K562 (cell line): ENCODE results near the gene SLC27A4. TPM values are rescaled to one million over a fixed set of nuclear protein-coding genes. Genes with fewer than 3 reads are reported as not detected.

Source experiments
- ATAC-seq: fragments of 200-7000 bp; cut with Tn5 transposase; 3 replicates; pipeline ENCODE4 v1.9.1; 2020; ENCODE audit warnings: moderate library complexity
- Bru-seq: library from RNA; stranded (reverse); fragments of 400-500 nt; gene quantifications from one replicate; lab custom pipeline; 2021; lab: Mats Ljungman, UMichigan
- BruChase-seq, 2 experiments: library from RNA; stranded (reverse); fragments of 400-500 nt; gene quantifications; one replicate each; lab custom pipeline; 2021; lab: Mats Ljungman, UMichigan
- BruUV-seq: library from RNA; stranded (reverse); fragments of 400-500 nt; replicated peaks from 2 replicates; lab custom pipeline; 2021; lab: Mats Ljungman, UMichigan
- CTCF ChIA-PET: fragments of 300-600 bp; formaldehyde crosslinking; extraction: SDS; loops from one replicate; lab custom pipeline; 2021; ENCODE audit warnings: low intra/inter-chr PET ratio; lab: Yijun Ruan, JAX
- POLR2A ChIA-PET: fragments of 300-600, 350-650 bp; sonication (Branson Sonifier 250); formaldehyde crosslinking; extraction: SDS; loops from one replicate; lab custom pipeline; 2021; ENCODE audit warnings: antibody characterized with exemption, inconsistent platforms; lab: Yijun Ruan, JAX
- DNase-seq, 4 experiments: peaks; one replicate each; pipeline versions ENCODE4 v3.0.0 to v3.0.0-alpha.2; 2011 to 2018; ENCODE audit warnings: low spot score in 3 of 4, mixed read lengths in 3 of 4; ENCODE audit errors: extremely low read depth in 1 of 4
- FAIRE-seq: peaks from 2 replicates; lab custom pipeline; 2011; peaks lifted over from hg19 to GRCh38; lab: Jason Lieb, UNC
- H2AFZ ChIP-seq: 2 replicates; pipeline ENCODE4 v1.6.0; 2011; ENCODE audit warnings: low read depth, low read length, control low read depth, inconsistent platforms
- H3K27ac ChIP-seq: fragments of 200-600 bp; 3 replicates; pipeline ENCODE4 v1.8.0; 2011; ENCODE audit warnings: low read depth, mild to moderate bottlenecking, control low read depth, inconsistent platforms, low read length, moderate library complexity, mixed read lengths; ENCODE audit errors: extremely low read depth
- H3K27me3 ChIP-seq, 2 experiments: fragments of 300-600 bp in 1 of 2; 2 replicates in 1 of 2; 3 replicates in 1 of 2; pipeline versions ENCODE4 v1.6.0 to v1.8.0; 2011; ENCODE audit warnings: inconsistent platforms in 2 of 2, low read length in 2 of 2, mild to moderate bottlenecking in 1 of 2, mixed read lengths in 1 of 2, moderate library complexity in 1 of 2; ENCODE audit not compliant: control insufficient read depth in 2 of 2, insufficient read depth in 2 of 2
- H3K36me3 ChIP-seq: fragments of 300-600 bp; 3 replicates; pipeline ENCODE4 v1.8.0; 2011; ENCODE audit warnings: mild to moderate bottlenecking, low read length, inconsistent platforms; ENCODE audit not compliant: control insufficient read depth, insufficient read depth
- H3K4me1 ChIP-seq, 2 experiments: fragments of 200-600 bp in 1 of 2; replicated peaks in 1 of 2; 2 replicates in 1 of 2; 3 replicates in 1 of 2; pipeline versions ENCODE4 v1.5.1 to v1.8.0; 2011; ENCODE audit warnings: inconsistent platforms in 2 of 2, low read length in 2 of 2, mild to moderate bottlenecking in 1 of 2, mixed read lengths in 1 of 2, moderate library complexity in 1 of 2; ENCODE audit not compliant: control insufficient read depth in 2 of 2, insufficient read depth in 2 of 2
- H3K4me2 ChIP-seq: 2 replicates; pipeline ENCODE4 v1.6.1; 2011; ENCODE audit warnings: low read length, control low read depth, inconsistent platforms, mixed read lengths; ENCODE audit not compliant: insufficient read depth
- H3K4me3 ChIP-seq: fragments of 200-600 bp; sonication (generic), shearing (Covaris generic); 2 replicates; pipeline ENCODE4 v1.5.1; 2016; ENCODE audit warnings: control low read depth, inconsistent platforms
- H3K79me2 ChIP-seq: fragments of 200-600 bp; 3 replicates; pipeline ENCODE4 v1.8.0; 2011; ENCODE audit warnings: low read length, inconsistent platforms; ENCODE audit not compliant: control insufficient read depth, insufficient read depth
- H3K9ac ChIP-seq, 2 experiments: 2 replicates each; pipeline versions ENCODE4 v1.6.0 to v1.6.1; 2011; ENCODE audit warnings: low read depth in 2 of 2, low read length in 2 of 2, control low read depth in 1 of 2, inconsistent platforms in 1 of 2, mild to moderate bottlenecking in 1 of 2, mixed read lengths in 1 of 2; ENCODE audit not compliant: insufficient read depth in 1 of 2
- H3K9me1 ChIP-seq: one replicate; pipeline ENCODE4 v1.6.0; 2011; ENCODE audit warnings: inconsistent platforms, mild to moderate bottlenecking, low read length, moderate library complexity; ENCODE audit not compliant: control insufficient read depth, insufficient read depth
- H3K9me3 ChIP-seq: replicated peaks from 2 replicates; pipeline ENCODE4 v1.5.1; 2011; ENCODE audit warnings: low read depth, low read length, inconsistent platforms; ENCODE audit not compliant: control insufficient read depth, insufficient read depth
- H4K20me1 ChIP-seq: replicated peaks from 2 replicates; pipeline ENCODE4 v1.6.1; 2011; ENCODE audit warnings: low read length, inconsistent platforms, mixed read lengths; ENCODE audit not compliant: control insufficient read depth, insufficient read depth
- AFF4 ChIP-seq: sonication (generic); formaldehyde crosslinking; IDR thresholded peaks from 2 replicates; pipeline ENCODE4 v1.8.0; 2023; ENCODE audit warnings: mild to moderate bottlenecking, missing genetic modification reagents
- BCLAF1 ChIP-seq, 2 experiments: fragments of 450-650 bp in 1 of 2; IDR thresholded peaks; 2 replicates each; pipeline ENCODE4 v1.6.1; 2011 to 2017; ENCODE audit warnings: low read depth in 2 of 2, antibody characterized with exemption in 1 of 2, borderline replicate concordance in 1 of 2, low read length in 1 of 2, mild to moderate bottlenecking in 1 of 2, mixed read lengths in 1 of 2; ENCODE audit not compliant: control insufficient read depth in 1 of 2
- NFATC3 ChIP-seq: fragments of 450-650 bp; IDR thresholded peaks from 2 replicates; pipeline ENCODE4 v1.6.1; 2017; ENCODE audit warnings: mild to moderate bottlenecking
- NR2C1 ChIP-seq, 2 experiments: fragments of 450-650 bp; IDR thresholded peaks; 2 replicates each; pipeline ENCODE4 v1.6.1; 2017; ENCODE audit warnings: mild to moderate bottlenecking in 2 of 2, antibody characterized with exemption in 1 of 2, inconsistent platforms in 1 of 2, missing compliant biosample characterization in 1 of 2, missing genetic modification characterization in 1 of 2
- POLR2B ChIP-seq: fragments of 450-650 bp; IDR thresholded peaks from 2 replicates; pipeline ENCODE4 v1.6.1; 2018; ENCODE audit warnings: low read depth; ENCODE audit not compliant: partially characterized antibody
- WGBS: fragments of 100-300 bp; shearing (Covaris generic); methylation state at CpG from one replicate; pipeline ENCODE4 v1.1.6; 2016; ENCODE audit warnings: low coverage, mixed read lengths; ENCODE audit not compliant: insufficient coverage; ENCODE audit errors: missing lambda C conversion rate; 5-methylcytosine and 5-hydroxymethylcytosine counted together
- in situ Hi-C: fragments of 300-500 bp; cut with MboI; formaldehyde crosslinking; loops from 4 replicates; pipeline ENCODE4 v1.15.0; 2018; ENCODE audit warnings: inconsistent platforms, mixed read lengths
- intact Hi-C: fragments of 100-400 bp; cut with micrococcal nuclease; formaldehyde crosslinking; loops from 2 replicates; pipeline ENCODE4 v1.14.2; 2022
- long read RNA-seq, 3 experiments: library from polyadenylated mRNA in 2 of 3; library from RNA in 1 of 3; unstranded in 2 of 3; stranded (forward) in 1 of 3; transcript quantifications; one replicate each; pipeline ENCODE4 v2.0.0, GENCODE V29; 2019 to 2022
- polyA minus RNA-seq, 3 experiments: library from RNA; depleted of rRNA, polyadenylated mRNA; stranded (reverse); fragments of >200 nt; gene quantifications; 2 replicates each; pipeline ENCODE4 v1.2.3, GENCODE V29; 2011
- polyA plus RNA-seq, 8 experiments: library from polyadenylated mRNA; depleted of rRNA in 4 of 8; stranded (reverse) in 5 of 8; unstranded in 3 of 8; fragments of >200 nt; fragmentation: Nextera tagmentation in 2 of 8; fragmentation: Illumina TruSeq in 1 of 8; extraction: Ambion mirVana in 2 of 8; extraction: Trizol in 1 of 8; gene quantifications; 2 replicates each; pipeline versions ENCODE4 v1.2.1 to v1.2.3, GENCODE V29; 2011 to 2014; ENCODE audit warnings: inconsistent platforms in 1 of 8, missing spikeins in 1 of 8
- total RNA-seq, 7 experiments: library from RNA; depleted of rRNA in 6 of 7; stranded (reverse); fragments of >200 nt in 6 of 7; fragmentation: Illumina TruSeq in 2 of 7; extraction: Trizol in 2 of 7; gene quantifications; 2 replicates each; pipeline versions ENCODE4 v1.2.1 to v1.2.3, GENCODE V29; 2011 to 2021; ENCODE audit warnings: low replicate concordance in 1 of 7

SLC27A4 gene
- total RNA-seq (2011; cell fraction: chromatin; rRNA removed; ENCODE audit: low replicate concordance): 17.5 and 64.2 TPM in 2 replicates
- total RNA-seq (2011; cell fraction: nucleolus; rRNA removed): 92.4 and 92.8 TPM in 2 replicates
- total RNA-seq (2011; cell fraction: nucleoplasm; rRNA removed): 47.7 and 49.9 TPM in 2 replicates
- 22.6 and 36.7 TPM in 2 replicates for total RNA-seq (2014; rRNA removed)
- 6.1 and 8.1 TPM in 2 replicates for total RNA-seq (2014; rRNA removed; fragmentation: Illumina TruSeq; extraction: Trizol)
- 14.0 TPM in 2 replicates for total RNA-seq (2015; rRNA removed; fragmentation: Illumina TruSeq; extraction: Trizol)
- 31.6 and 35.7 TPM in 2 replicates for total RNA-seq (2021)
- polyA plus RNA-seq (2011; rRNA removed): 7.9 and 9.1 TPM in 2 replicates
- polyA plus RNA-seq (2011; cell fraction: cytosol; rRNA removed): 7.6 and 19.7 TPM in 2 replicates
- polyA plus RNA-seq (2011; cell fraction: nucleus; rRNA removed): 19.2 and 31.8 TPM in 2 replicates
- polyA plus RNA-seq (2012): 16.1 and 21.6 TPM in 2 replicates
- 16.1 and 22.7 TPM in 2 replicates for polyA plus RNA-seq (2014; fragmentation: Illumina TruSeq; extraction: Trizol)
- under 1 TPM; 0.25 to 0.92 TPM for polyA plus RNA-seq (2014; fragmentation: Nextera tagmentation; extraction: Ambion mirVana)
- 16.0 and 18.1 TPM in 2 replicates for polyA plus RNA-seq (2014; rRNA removed)
- polyA minus RNA-seq (2011; rRNA and poly(A)+ RNA removed): 6.0 and 10.4 TPM in 2 replicates
- polyA minus RNA-seq (2011; cell fraction: cytosol; rRNA and poly(A)+ RNA removed): 14.8 and 16.7 TPM in 2 replicates
- polyA minus RNA-seq (2011; cell fraction: nucleus; rRNA and poly(A)+ RNA removed): 8.0 and 9.6 TPM in 2 replicates
- Bru-seq, nascent RNA: percentile 62 among the genes with signal in this experiment
- BruChase-seq, experiment 1, labeled RNA remaining after a 2-hour chase: percentile 52 among the genes with signal in this experiment
- percentile 55 among the genes with signal in this experiment for BruChase-seq, experiment 2, labeled RNA remaining after a 6-hour chase
- long read RNA-seq, experiment 1, transcript SLC27A4-201 (13 exons, 3,028 nt): major isoform, 61 of 215 reads
- long read RNA-seq, experiment 1, partial matches to known transcripts: 119 of 215 reads
- long read RNA-seq, experiment 1, other reads (novel, unspliced or antisense): 35 of 215 reads
- long read RNA-seq, experiment 2, transcript SLC27A4-201 (13 exons, 3,028 nt): major isoform, 30 of 53 reads
- long read RNA-seq, experiment 2, partial matches to known transcripts: 9 of 53 reads
- long read RNA-seq, experiment 2, other reads (novel, unspliced or antisense): 14 of 53 reads
- long read RNA-seq, experiment 3, partial matches to known transcripts: 2 of 7 reads
- long read RNA-seq, experiment 3, other reads (novel, unspliced or antisense): 3 of 7 reads

GRCh38 chr9:128339761-128340690 lies at the start of gene SLC27A4:
TSS of gene SLC27A4 (plus strand) at chr9:128340527. CDS start at chr9:128343133, 2,606 bp downstream.
- peak within 1 kb of the TSS; percentile 65 to 99 for H3K9ac ChIP-seq
- peak within 1 kb of the TSS; percentile 83 for H3K4me2 ChIP-seq
- peaks cover 17% of the 10 kb centered on the region for H3K79me2 ChIP-seq
- 8% methylated on average over 75 of the region's 75 CpGs for WGBS
- ATAC-seq: peak; percentile 94
- H3K27me3 ChIP-seq: no peaks in the 10 kb centered on the region
- peak; percentile 94 to 97 (median 96) for DNase-seq
- H3K4me3 ChIP-seq: peak within 1 kb of the TSS; percentile 52
- intact Hi-C loops (loop anchor here (2.0 to 10.0 kb wide), 2 partner anchors 125 to 159 kb away; no protein-coding TSS in a partner anchor), in situ Hi-C loops (loop anchor here (5.0 kb wide), 1 partner anchor 357 kb away; no protein-coding TSS in a partner anchor)
- H3K36me3 ChIP-seq: peaks cover 56% of the 10 kb centered on the region
- CTCF ChIA-PET: interaction anchor here (1.2 to 2.2 kb wide), 2 partner anchors 44 to 45 kb away, joined by 5 to 9 read pairs; no protein-coding TSS in a partner anchor
- H3K27ac ChIP-seq: peak within 1 kb of the TSS; percentile 62
- no peaks in the 10 kb centered on the region for H3K9me1 ChIP-seq
- H3K9me3 ChIP-seq: no peaks in the 10 kb centered on the region
- H3K4me1 ChIP-seq: peaks cover 10 to 19% of the 10 kb centered on the region in 2 experiments; a peak in 4 of 5 replicates
- peak within 1 kb of the TSS; percentile 93 for H2AFZ ChIP-seq
- POLR2A ChIA-PET: interaction anchor here (0.6 to 1.4 kb wide), 9 partner anchors 12 to 212 kb away, joined by 3 to 11 read pairs (median 3); partner anchors contain the start of gene BBLN
- peak; percentile 92 for FAIRE-seq
- TSS peak; percentile 99 for BruUV-seq
- H4K20me1 ChIP-seq: no peaks in the 10 kb centered on the region
- no peak for TF ChIP-seq NR2C1 (IDR thresholded peaks at IDR 0.05)
- peak; percentile 72; the same call in 1 of the 2 replicates for TF ChIP-seq NR2C1 (tag; IDR thresholded peaks at IDR 0.05)
- no peak for TF ChIP-seq POLR2B
- no peak; a peak in 1 of 4 replicates for TF ChIP-seq BCLAF1 (IDR thresholded peaks at IDR 0.05; ENCODE audit: borderline replicate concordance in 1 of 2, control insufficient read depth in 1 of 2, low read depth in 2 of 2, low read length in 1 of 2)
- peak; percentile 75 for TF ChIP-seq NFATC3
- TF ChIP-seq AFF4 (CRISPR knock-in tag): no peak
